ENCODE measurements around the gene PARL. TPM values are rescaled to one million over a fixed set of nuclear protein-coding genes. Genes with fewer than 3 reads are reported as not detected.

Gene PARL
- total RNA-seq, 1 experiment from 2014 or later: 69.7 TPM

- no peak overlapping the region for H3K9ac ChIP-seq (ENCODE audit: low read length)
- no peak overlapping the region for H2AFZ ChIP-seq (ENCODE audit: low read depth, low read length, poor library complexity, severe bottlenecking)
- no peaks in the 10 kb centered on the region for H3K36me3 ChIP-seq (ENCODE audit: control insufficient read depth in 1 of 2, insufficient read depth in 2 of 2, low read length in 2 of 2)
- no TSS peak for BruUV-seq (replicated peaks)
- DNase-seq (ENCODE audit: low read depth, low spot score) (no peak), ATAC-seq (no peak)
- no peak overlapping the region for H3K4me3 ChIP-seq (replicated peaks in 1 of 2; ENCODE audit: low read depth in 1 of 2, low read length in 2 of 2)
- H3K27ac ChIP-seq (ENCODE audit: low read depth, low read length): no peak overlapping the region
- POLR2A ChIA-PET: no interaction called here
- H4K20me1 ChIP-seq (ENCODE audit: insufficient read depth): no peaks in the 10 kb centered on the region
- CTCF ChIA-PET: no interaction called here
- no peaks in the 10 kb centered on the region for H3K27me3 ChIP-seq (ENCODE audit: insufficient read depth, low read length)
- intact Hi-C loops (cut with micrococcal nuclease): no loop called here
- no peak overlapping the region for H3K4me2 ChIP-seq (ENCODE audit: low read length)
- no peaks in the 10 kb centered on the region for H3K9me2 ChIP-seq (ENCODE audit: insufficient read depth)
- peaks cover 3 to 4% of the 10 kb centered on the region in 2 experiments; a peak in 3 of 4 replicates for H3K4me1 ChIP-seq (ENCODE audit: control insufficient read depth in 1 of 2, insufficient read depth in 2 of 2, low read length in 2 of 2)
- H3K9me3 ChIP-seq (ENCODE audit: control insufficient read depth in 1 of 2, insufficient read depth in 1 of 2, low read depth in 1 of 2, low read length in 2 of 2): no peaks in the 10 kb centered on the region
- TF ChIP-seq RAD21 (IDR thresholded peaks at IDR 0.05; ENCODE audit: low read depth): no peak
- TF ChIP-seq TCF7L2 (IDR thresholded peaks at IDR 0.05; ENCODE audit: borderline replicate concordance, extremely low read depth, insufficient read depth, insufficient read length): no peak
- TF ChIP-seq SIN3A (IDR thresholded peaks at IDR 0.05; ENCODE audit: low read depth): no peak
- TF ChIP-seq, protein P1, sequence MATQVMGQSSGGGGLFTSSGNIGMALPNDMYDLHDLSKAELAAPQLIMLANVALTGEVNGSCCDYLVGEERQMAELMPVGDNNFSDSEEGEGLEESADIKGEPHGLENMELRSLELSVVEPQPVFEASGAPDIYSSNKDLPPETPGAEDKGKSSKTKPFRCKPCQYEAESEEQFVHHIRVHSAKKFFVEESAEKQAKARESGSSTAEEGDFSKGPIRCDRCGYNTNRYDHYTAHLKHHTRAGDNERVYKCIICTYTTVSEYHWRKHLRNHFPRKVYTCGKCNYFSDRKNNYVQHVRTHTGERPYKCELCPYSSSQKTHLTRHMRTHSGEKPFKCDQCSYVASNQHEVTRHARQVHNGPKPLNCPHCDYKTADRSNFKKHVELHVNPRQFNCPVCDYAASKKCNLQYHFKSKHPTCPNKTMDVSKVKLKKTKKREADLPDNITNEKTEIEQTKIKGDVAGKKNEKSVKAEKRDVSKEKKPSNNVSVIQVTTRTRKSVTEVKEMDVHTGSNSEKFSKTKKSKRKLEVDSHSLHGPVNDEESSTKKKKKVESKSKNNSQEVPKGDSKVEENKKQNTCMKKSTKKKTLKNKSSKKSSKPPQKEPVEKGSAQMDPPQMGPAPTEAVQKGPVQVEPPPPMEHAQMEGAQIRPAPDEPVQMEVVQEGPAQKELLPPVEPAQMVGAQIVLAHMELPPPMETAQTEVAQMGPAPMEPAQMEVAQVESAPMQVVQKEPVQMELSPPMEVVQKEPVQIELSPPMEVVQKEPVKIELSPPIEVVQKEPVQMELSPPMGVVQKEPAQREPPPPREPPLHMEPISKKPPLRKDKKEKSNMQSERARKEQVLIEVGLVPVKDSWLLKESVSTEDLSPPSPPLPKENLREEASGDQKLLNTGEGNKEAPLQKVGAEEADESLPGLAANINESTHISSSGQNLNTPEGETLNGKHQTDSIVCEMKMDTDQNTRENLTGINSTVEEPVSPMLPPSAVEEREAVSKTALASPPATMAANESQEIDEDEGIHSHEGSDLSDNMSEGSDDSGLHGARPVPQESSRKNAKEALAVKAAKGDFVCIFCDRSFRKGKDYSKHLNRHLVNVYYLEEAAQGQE (IDR thresholded peaks at IDR 0.05; ENCODE audit: low read depth): no peak
- no peak for TF ChIP-seq POLR2A (IDR thresholded peaks at IDR 0.05; ENCODE audit: borderline replicate concordance, extremely low read depth, insufficient read depth, insufficient read length)
- no peak for TF ChIP-seq CEBPB (IDR thresholded peaks at IDR 0.05; ENCODE audit: low read depth)
- TF ChIP-seq ATF3 (IDR thresholded peaks at IDR 0.05): no peak
- H3K79me2 ChIP-seq (ENCODE audit: insufficient read depth, low read length): peaks cover 4% of the 10 kb centered on the region; the same call in 1 of the 2 replicates
- RAD21 ChIA-PET (ENCODE audit: low non-redundant PET in 1 of 2, low total read pairs in 2 of 2, uncharacterized antibody in 2 of 2, unreplicated experiment in 2 of 2): no interaction called here
Measured at GRCh38 chr3:183818706-183819624, 65.7 kb downstream of the PARL start.

All from HCT116 (cell line).